Colonic mucosa (tissue), 4 donors: Measurements from ENCODE around the gene SOX13. TPM values are rescaled to one million over a fixed set of nuclear protein-coding genes. Genes with fewer than 3 reads are reported as not detected.

ENCODE experiments used
- DNase-seq: peaks from one replicate; pipeline ENCODE4 v3.0.0-alpha.2; 2020
- H3K27ac ChIP-seq: fragments of 200-600 bp; one replicate; pipeline ENCODE4 v1.8.0; 2021
- H3K27me3 ChIP-seq: fragments of 200-600 bp; one replicate; pipeline ENCODE4 v1.8.0; 2021
- H3K36me3 ChIP-seq: fragments of 200-600 bp; one replicate; pipeline ENCODE4 v1.8.0; 2021
- H3K4me1 ChIP-seq: fragments of 200-600 bp; one replicate; pipeline ENCODE4 v1.8.0; 2021; ENCODE audit warnings: mild to moderate bottlenecking
- H3K4me3 ChIP-seq: fragments of 200-600 bp; one replicate; pipeline ENCODE4 v1.8.0; 2021
- H3K9ac ChIP-seq, 2 donors: one replicate each; pipeline ENCODE4 v1.7.0; 2013; ENCODE audit warnings: control low read depth in 2 of 2, low read depth in 2 of 2, low read length in 2 of 2
- H3K9me3 ChIP-seq: fragments of 200-600 bp; one replicate; pipeline ENCODE4 v1.8.0; 2021
- intact Hi-C: fragments of 100-400 bp; cut with DNase I; formaldehyde crosslinking; loops from one replicate; pipeline ENCODE4 v1.14.1; 2022
- total RNA-seq, 2 donors: library from RNA; stranded (reverse); fragmentation: NEBNext Ultra II Directional in 1 of 2; extraction: Animal tissue kit (Norgen Biotek cat#: 25700) in 1 of 2; gene quantifications; one replicate each; pipeline ENCODE4 v1.2.1, GENCODE V29; 2021
- TF ChIP-seq, protein P1 (sequence below): fragments of 200-600 bp; IDR thresholded peaks from one replicate; pipeline ENCODE4 v1.8.0; 2022; ENCODE audit warnings: antibody characterized with exemption, mild to moderate bottlenecking
- donor health status: healthy.
- donor health status: DM: no; HTN: no; CAD: no.
- donor health status: DM: no; HTN: no; CAD: no.

Gene SOX13
- total RNA-seq, 2 donors from 2014 or later, result 34.9 to 35.1 TPM

DNA sequence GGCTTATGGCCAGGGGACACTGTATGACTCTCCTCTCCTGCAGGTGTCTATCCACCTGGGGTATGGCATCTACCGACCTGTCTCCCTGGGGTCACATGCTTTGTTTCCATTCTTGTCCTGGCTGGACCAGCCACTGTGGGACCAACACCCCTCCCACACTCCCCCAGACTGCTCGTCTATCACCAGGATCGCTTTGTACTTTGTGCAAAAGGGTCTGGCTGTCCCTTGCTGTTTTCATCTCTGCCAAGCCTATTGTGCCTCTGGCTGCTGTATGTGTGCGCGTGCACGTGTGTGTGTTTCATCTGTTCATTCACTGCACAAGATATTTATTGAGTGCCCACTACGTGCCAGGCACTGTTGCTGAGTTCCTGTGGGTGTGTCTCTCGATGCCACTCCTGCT lies 53.5 kb downstream of the SOX13 start:
- H3K27me3 ChIP-seq, result no peaks in the 10 kb centered on the region
- no peak overlapping the region for H3K27ac ChIP-seq
- no peak for DNase-seq
- no peak overlapping the region for H3K4me3 ChIP-seq
- TF ChIP-seq, protein P1, sequence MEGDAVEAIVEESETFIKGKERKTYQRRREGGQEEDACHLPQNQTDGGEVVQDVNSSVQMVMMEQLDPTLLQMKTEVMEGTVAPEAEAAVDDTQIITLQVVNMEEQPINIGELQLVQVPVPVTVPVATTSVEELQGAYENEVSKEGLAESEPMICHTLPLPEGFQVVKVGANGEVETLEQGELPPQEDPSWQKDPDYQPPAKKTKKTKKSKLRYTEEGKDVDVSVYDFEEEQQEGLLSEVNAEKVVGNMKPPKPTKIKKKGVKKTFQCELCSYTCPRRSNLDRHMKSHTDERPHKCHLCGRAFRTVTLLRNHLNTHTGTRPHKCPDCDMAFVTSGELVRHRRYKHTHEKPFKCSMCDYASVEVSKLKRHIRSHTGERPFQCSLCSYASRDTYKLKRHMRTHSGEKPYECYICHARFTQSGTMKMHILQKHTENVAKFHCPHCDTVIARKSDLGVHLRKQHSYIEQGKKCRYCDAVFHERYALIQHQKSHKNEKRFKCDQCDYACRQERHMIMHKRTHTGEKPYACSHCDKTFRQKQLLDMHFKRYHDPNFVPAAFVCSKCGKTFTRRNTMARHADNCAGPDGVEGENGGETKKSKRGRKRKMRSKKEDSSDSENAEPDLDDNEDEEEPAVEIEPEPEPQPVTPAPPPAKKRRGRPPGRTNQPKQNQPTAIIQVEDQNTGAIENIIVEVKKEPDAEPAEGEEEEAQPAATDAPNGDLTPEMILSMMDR, result no peak
- intact Hi-C loops, result loop anchor here (5.0 kb wide), 1 partner anchor 49 kb away; no protein-coding TSS in a partner anchor
- no peaks in the 10 kb centered on the region for H3K36me3 ChIP-seq
- H3K9ac ChIP-seq, result no peak overlapping the region
- H3K9me3 ChIP-seq, result no peaks in the 10 kb centered on the region
- peaks cover 3% of the 10 kb centered on the region for H3K4me1 ChIP-seq

DNA sequence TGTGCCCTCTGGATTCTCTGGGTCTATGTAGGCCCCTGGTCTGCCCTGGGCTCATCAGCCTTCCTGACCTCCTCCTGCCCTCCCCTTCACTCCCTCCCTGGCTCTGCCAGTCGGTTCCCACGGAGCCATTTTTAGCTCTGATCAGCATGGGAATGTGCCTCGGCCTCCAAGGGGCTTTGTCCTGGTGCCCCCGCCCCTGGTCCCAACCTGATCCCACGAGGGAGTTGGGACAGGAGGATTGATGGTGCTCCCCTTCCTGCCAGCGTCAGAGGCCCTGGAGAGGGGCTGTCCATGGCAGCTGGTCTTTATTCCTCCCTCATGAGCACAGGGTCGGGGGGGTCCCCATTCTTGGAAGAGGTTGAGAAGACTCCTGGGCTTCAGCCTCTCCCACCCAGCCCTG lies 54.0 kb downstream of the SOX13 start:
- DNase-seq, result no peak
- H3K36me3 ChIP-seq, result no peaks in the 10 kb centered on the region
- intact Hi-C loops, result loop anchor here (5.0 kb wide), 1 partner anchor 50 kb away; no protein-coding TSS in a partner anchor
- H3K27me3 ChIP-seq, result no peaks in the 10 kb centered on the region
- H3K27ac ChIP-seq, result no peak overlapping the region
- no peak overlapping the region for H3K4me3 ChIP-seq
- H3K9ac ChIP-seq, result peak overlapping the region in 1 of 2 donors; percentile 30
- TF ChIP-seq, protein P1, result no peak
- no peaks in the 10 kb centered on the region for H3K9me3 ChIP-seq
- peaks cover 3% of the 10 kb centered on the region for H3K4me1 ChIP-seq

DNA sequence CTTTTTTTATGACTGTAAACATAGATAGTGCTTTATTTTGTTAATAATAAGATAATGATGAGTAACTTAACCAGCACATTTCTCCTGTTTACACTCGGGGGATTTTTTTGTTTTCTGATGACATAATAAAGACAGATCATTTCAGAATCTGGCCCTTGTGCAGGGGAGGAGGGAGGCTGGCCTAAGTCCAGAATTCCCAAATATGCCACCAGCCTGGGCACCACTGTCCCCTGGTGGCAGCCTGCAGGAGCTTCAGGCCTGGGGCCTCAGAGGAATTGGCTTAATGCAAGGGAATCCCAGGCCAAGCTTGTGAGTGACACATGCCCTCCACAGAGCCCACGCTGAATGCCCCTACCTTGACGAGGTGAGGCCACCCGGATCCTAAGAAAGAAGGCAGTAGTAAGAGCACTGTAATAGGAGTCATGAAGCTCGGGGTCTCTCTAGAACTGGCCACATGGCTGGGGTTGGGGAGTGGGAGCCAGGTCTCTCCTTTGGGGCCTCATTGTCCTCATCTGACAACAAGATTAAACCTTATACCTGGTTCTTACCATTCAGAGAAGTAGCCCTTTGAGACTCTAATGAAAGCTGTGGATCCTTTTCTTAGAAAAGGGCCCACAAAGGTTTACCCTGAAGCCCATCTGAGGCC lies 54.8 kb downstream of the SOX13 start:
- TF ChIP-seq, protein P1, result peak; percentile 96
- peak; percentile 60 for DNase-seq
- no peak overlapping the region for H3K9ac ChIP-seq
- no peak overlapping the region for H3K27ac ChIP-seq
- peaks cover 3% of the 10 kb centered on the region for H3K4me1 ChIP-seq
- H3K27me3 ChIP-seq, result no peaks in the 10 kb centered on the region
- no peaks in the 10 kb centered on the region for H3K9me3 ChIP-seq
- intact Hi-C loops, result loop anchor here (2.0 to 5.0 kb wide), 2 partner anchors 50 to 257 kb away; no protein-coding TSS in a partner anchor
- H3K36me3 ChIP-seq, result no peaks in the 10 kb centered on the region
- H3K4me3 ChIP-seq, result no peak overlapping the region

DNA sequence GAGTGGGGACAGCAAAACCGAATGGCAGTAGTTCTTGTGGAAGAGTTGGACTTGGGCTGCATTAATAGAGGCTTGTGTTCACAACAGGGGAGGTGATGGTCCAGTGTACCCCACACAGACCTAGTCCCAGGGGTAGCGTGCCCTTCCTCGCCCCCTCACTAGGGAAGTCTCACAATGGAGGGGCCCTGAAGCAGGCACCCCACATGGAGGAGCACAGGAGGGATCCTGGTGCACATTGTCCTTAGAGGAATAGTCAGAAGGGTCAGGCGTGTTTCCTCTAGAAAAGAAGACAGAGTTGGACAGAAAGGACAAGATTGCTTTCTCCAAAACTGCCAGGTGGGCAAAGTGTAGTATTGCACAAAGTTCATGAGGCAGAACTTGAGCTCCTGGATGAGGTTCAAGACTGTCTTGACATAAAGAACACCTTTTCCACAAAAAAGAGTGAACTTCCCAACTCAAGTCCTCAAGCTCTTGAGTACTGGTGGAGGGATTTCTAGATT lies 55.6 kb downstream of the SOX13 start:
- H3K4me1 ChIP-seq, result peaks cover 3% of the 10 kb centered on the region
- H3K9me3 ChIP-seq, result no peaks in the 10 kb centered on the region
- TF ChIP-seq, protein P1, result no peak
- intact Hi-C loops, result loop anchor here (2.0 to 5.0 kb wide), 2 partner anchors 51 to 258 kb away; no protein-coding TSS in a partner anchor
- H3K9ac ChIP-seq, result no peak overlapping the region
- DNase-seq, result no peak
- H3K27ac ChIP-seq, result no peak overlapping the region
- H3K4me3 ChIP-seq, result no peak overlapping the region
- H3K27me3 ChIP-seq, result no peaks in the 10 kb centered on the region
- H3K36me3 ChIP-seq, result no peaks in the 10 kb centered on the region

DNA sequence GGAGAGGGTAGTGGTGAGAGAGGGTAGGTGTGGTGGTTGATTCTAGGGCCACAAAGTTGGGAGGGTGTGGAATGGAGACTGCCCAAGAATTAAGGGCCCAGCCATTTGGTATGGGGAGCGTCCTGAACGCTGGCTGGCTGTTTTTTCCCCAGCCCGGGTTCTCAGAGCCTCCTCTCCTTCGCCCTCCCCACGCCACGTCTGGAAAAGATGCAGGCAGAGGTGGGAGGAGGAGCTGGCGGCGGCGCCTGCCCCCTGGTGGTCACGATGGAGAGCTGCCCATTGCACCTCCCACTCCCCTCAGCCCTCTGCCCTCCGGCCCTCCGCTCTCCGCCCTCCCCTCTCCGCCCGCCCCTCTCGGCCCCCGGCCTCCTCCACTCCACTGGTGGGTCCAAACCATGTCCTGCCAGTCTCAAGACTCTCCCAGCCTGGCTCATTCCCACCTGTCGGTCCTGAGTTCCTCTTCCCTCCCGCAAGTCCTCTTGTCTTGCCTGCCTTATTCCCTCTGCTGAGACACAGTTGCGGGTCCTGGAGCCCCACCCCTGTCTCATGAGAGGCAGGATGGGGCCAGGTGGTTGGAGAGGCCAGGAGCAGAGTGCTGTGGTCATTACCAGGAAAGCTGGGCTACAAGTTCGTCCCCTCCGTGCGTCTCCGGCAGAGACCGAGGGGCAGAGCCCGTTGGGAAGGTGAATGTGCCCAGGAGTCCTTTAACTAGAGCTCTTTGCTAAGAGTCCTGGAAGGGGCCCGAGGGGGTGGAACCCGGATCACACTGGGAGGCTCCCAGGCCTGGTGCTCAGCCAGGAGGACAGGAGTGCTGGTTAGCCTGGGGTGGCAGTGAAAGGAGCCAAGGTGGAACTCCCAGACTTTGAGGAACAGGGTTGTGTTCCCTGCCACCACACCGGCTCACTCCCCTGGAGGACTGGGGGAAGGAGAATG lies 56.3 kb downstream of the SOX13 start:
- TF ChIP-seq, protein P1, result peak; percentile 73
- Histone ChIP-seq H3K4me1 (peaks cover 3% of the 10 kb centered on the region), H3K27me3 (no peaks in the 10 kb centered on the region), H3K9me3 (no peaks in the 10 kb centered on the region), H3K27ac (no peak overlapping the region), H3K36me3 (no peaks in the 10 kb centered on the region), H3K9ac (peak overlapping the region in 1 of 2 donors; percentile 74), H3K4me3 (peak overlapping the region; percentile 19)
- peak; percentile 60 for DNase-seq
- intact Hi-C loops, result loop anchor here (2.0 to 5.0 kb wide), 2 partner anchors 52 to 258 kb away; no protein-coding TSS in a partner anchor
